Activated gamma-delta T cell (primary cell): ENCODE data around the gene SCAMP5.

Experiments
- DNase-seq: peaks from one replicate; lab custom pipeline; 2025; lab: John Stamatoyannopoulos, UW

The SCAMP5 gene

DNA sequence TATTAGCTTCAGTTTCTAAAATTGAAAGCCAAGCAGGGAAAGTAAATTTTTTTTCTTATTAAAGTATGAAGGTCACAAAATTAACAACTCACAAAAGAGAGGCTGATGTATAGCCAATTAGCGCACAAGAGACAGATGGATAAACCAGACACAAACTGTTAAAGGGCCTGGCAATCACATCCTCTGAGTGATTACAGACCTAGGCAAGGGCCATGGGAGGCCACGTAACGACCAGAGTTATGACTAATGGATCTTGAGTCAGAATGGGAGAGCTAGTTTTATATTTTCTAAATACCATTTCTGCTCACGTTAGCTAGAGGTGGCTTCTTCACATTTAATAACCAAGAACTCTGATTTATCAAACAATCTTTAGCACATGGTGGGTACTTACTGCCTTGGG is 17.8 kb upstream of the SCAMP5 start:
- no peak for DNase-seq

DNA sequence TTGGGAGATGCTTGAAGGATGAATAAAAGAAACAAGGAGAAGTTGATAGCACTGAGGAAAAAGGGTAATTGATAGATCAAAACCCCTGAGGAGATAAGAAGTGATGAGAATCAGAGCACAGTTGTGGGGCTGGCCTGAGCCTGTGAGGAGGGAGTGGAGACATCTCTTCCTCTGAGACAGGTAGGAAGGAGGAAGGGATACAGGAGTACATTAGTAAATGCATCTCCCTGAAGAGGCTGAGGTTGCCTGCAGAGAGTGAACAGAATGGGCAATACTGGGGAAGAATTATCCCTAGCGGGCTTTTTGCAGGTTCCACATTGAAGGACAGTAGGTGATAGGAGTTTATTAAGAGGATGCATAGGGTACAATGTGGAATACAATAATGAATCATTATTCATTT is 17.3 kb upstream of the SCAMP5 start:
- DNase-seq, result no peak

DNA sequence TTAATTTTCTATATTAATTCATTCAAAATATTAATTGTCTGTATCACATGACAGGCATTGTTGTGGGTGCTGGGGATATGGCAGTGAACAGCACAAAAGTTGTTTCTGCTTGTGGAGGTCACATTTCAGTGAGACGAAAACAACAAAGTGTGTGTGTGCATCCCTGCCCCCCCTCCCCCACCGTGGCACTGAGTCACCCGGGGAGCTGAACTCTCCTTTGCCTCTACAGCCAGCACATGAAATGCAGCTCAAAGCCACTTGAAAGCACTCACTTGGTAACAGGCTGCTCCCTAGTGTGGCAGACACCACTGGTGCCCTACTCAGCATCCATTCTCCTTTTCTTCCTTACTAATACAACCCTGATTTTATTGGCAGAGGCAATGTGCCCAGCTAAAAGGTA is 16.9 kb upstream of the SCAMP5 start:
- no peak for DNase-seq

DNA sequence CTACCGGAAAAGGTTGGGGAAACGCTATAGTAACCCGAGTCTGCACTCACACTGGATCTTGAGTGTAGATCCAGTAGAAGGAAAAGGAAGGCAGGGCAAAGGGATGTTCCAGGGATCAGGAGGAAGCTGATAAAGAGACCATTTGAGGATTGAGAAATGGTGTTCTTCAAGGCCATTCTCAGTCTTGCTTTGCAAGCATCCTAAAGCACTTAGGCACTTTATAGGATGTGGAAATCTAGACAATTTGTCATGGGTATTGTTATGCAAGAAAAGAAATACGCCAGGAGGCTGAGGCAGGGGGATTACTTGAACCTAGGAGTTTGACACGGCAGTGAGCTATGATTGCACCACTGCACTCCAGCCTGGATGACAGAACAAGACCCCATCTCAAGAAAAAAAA is 13.2 kb upstream of the SCAMP5 start:
- DNase-seq, result no peak

DNA sequence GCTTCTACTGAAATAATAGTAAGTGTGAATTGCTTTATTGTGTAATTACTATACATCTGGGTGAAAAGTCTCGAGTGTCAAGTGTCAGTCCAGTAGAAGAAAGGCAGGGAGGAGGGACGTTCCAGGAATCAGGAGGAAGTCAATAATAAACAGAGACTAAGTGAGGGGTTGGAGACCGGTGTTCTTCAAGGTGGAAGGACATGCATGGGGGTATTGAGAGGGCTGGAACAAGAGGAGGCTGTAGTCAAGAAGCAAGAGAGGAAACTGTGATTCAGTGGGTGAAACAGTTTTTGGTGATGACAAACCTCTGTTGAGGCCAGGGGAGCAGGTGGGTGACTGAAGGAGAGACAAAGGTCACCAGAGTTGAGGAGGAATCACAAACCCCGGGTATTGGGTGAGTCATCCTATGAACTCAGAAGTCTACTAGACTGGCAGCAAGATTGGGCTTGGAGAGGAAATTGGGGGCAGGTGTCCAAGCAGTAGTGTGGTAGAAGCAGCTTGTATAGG is 11.6 kb upstream of the SCAMP5 start:
- no peak for DNase-seq

DNA sequence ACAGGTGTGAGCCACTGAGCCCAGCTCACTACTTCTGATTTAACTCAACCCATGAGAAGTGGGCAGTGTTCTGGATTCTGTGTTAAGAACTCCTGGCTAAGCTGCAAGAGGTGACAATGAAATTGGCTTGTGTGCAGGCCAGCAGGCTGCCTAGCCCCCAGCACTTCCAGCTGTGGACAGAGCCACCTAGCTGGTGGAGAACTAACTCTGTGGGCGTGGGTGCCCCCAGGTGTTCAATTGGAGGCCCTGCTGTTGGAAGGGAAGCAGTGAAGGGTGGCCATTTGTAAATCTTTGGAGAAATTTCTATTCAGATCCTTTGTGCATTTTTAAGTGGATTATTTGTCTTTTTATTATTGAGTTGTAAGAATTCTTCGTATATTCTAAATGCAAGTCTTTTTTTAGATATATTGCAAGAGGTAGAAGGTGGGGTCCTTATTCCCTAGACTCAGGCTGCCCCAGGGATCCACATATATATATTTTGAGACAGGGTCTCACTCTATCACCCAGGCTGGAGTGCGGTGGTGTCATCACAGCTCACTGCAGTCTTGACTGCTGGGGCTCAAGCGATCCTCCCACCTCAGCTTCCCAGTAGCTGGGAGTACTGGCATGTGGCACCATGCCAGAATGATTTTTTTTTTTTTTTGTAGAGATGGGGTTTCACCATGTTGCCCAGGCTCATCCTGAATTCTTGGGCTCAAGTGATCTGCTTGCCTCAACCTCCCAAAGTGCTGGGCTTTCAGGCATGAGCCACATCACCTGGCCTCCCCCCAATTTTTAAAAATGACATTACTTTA is 7.2 kb upstream of the SCAMP5 start:
- no peak for DNase-seq

DNA sequence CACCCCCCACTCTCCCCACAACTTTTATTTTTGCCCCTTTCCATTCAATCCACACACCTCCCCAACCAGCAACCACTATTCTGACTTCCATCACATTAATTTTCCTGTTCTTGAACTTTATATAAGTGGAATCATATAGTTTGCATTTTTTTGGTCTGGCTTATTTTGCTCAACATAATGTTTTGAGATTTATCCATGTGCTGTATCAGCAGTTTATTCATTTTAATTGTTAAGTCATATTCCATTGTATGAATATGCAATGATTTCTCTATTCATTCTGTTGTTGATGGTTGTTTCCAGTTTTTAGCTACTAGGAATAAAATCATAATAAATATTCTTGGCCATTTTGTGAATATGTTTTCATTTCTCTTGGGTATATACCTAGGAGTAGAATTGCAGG is 5.8 kb upstream of the SCAMP5 start:
- no peak for DNase-seq

DNA sequence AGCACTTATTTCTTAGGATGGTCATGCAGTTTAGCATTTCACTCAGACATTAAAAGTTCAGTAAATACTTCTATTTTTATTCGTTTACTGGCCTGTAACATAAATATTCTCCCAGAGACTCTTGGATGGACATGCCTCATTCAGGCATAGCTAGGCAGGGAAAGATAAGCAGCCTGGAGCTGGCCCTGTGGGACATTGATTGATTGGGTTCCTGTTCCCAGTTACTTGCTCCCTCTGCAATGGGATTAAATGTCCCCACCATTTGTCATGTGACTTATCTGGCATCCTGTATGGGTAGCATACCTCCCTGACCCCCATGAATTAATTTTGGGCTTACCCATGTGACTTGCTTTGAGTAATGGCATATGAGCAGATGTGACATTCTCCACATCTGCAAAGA is 2.7 kb upstream of the SCAMP5 start:
- no peak for DNase-seq

DNA sequence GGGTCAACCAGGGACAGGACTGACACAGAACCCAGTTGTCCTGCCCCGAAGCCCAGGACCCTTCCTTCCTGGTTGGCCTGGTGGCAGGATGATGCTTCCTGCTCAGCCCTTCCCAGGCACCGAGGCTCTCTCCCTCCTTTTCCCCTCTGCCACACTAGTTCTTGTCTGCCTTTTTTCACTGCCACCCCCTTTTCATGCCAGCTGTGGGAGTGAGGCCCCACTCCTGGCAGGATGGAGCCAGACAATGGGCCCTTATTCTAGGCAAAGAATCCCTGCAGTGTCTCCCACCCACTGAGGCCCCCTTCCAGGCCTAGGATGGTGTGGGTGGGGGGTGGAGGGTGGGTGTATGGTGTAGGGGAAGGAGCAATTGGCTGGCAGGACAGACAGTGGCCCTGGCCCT is 1.1 kb upstream of the SCAMP5 start:
- DNase-seq, result no peak

DNA sequence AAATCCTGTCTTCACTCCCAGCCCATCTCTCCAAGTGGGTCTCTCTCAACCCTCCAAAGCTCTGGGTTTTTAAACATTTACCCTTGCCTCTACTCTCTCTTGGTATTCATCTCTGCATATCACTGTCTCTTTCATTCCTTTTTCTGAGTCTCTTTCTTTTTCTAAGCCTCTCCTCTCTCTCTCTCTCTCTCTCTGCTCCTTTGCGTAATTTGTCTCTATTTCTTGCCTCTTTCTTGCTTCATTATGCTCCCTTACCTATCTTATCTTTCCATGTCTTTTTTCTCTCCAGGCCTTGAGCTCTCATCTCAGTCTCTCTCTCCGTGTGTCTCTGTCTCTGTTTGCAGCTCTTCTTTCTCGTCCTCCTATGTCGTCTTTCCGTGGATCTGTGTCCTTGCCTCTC is 678 bp upstream of the SCAMP5 start:
- no peak for DNase-seq

DNA sequence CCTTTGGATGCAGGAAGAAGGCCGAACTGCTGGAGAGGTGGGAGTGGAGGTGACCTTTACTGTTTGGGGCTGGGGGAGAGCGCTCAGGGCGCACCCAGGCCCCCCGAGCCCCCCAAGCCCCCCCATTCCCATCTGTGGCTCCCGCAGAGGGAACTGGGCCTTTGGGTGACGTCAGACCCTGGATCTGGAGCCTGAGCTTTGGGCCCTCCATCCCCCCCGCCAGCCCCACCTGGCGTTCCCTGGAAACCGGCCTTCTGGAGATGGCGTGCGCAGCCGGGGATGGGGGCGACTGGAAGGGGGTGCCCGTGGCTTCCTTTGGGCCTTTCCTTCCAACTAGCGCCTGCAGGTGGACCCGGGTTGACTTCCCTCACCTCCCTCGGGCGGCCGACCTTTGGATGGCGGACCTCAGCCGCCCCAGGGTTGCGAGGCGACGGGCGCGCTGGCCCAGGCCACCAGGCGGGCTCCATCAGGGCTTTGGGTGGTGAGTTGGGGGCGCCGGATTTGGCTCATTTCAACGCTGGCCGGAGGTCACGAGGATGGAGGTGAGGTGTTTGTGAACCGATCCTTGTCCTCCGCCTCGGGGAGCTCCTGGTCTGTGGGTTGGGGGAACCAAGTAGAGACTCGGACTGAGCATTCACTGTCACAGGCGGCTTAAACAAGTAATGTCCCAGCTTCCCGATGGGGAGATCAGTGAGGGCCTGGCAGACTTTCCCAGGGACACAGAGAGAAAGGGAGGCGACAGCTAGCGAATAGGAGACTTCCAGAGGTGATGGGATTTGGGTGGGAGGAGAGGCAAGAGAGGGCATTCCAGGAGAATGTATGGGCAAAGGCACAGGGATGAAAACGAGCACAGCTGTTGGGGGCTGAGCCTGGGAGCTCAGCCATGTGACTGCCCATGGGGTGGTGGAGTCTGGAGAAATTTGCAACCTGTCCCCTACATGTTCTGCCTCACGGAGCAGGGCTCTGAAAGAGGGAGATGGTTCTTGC is 709 bp downstream of the SCAMP5 start:
- no peak for DNase-seq

DNA sequence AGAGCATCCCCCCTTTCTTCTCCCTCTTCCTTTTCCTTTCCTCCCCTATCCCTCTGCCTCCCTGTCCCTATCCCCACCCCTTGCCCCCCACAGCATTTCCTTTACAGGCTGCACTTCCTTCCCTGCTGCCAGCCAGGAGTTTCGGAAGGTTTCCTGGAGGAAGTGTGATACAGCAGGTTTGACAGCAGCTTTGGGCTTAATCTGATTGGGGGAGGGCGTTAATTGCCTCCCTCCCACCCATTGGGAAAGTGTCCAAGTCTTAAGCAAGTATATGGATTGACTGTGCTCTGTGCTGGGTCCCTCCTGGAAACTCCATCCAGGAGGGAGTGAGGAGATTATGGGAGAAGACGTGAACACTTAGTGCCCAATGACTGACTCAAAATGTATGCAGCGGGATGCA is 1.8 kb downstream of the SCAMP5 start:
- DNase-seq, result no peak

DNA sequence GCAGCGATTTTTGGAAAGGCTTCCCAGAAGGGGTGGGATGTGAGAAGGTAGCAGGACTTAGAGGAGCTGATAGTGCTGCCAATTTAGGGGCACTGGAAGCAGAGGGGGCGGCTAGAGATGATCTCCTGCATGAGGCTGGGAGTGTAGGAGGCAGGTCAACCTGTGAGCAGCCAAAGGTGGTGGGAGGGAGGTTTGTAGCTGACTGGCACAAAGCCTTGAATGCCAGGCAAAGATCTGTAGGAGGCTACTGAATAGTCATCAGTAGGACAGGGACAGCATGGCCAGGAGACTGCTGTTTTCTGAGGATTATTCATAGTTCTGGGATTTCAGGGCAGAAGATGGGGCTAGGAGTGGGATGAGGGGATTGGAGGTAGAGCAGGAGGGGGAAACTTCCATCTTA is 2.2 kb downstream of the SCAMP5 start:
- DNase-seq, result no peak

DNA sequence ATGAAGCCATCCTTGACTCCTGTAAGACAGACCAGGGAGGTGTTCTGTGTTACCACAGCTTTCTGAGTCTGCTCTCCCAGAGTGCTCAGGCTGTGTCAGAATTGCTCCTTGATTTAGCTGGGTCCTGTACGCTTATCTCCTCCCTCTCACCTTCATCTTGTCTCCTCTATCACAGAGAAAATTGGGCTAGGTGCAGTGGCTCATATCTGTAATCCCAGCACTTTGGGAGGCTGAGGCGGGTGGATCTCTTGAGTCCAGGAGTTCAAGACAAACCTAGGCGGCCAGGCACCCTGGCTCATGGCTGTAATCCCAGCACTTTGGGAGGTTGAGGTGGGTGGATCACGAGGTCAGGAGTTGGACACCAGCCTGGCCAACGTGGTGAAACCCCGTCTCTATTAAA is 5.9 kb downstream of the SCAMP5 start:
- no peak for DNase-seq

DNA sequence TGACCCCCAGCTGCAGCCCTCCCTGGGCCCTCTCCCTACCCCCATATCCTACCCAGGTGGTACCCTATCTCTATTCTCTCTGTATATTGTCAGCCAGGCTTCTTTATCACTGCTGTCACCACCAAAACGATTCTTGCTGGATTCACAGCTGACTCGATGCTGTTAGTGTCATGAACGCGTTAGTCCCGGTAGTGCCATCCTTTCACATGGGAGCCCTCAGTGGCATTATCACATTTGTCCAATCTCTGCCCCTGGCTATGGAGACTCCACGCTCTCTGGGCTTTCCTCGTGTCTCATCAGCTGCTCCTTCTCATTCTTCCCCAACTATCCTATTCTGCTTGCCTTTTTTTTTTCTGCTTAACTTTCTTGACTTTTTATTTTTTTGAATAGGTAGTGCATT is 7.0 kb downstream of the SCAMP5 start:
- no peak for DNase-seq

DNA sequence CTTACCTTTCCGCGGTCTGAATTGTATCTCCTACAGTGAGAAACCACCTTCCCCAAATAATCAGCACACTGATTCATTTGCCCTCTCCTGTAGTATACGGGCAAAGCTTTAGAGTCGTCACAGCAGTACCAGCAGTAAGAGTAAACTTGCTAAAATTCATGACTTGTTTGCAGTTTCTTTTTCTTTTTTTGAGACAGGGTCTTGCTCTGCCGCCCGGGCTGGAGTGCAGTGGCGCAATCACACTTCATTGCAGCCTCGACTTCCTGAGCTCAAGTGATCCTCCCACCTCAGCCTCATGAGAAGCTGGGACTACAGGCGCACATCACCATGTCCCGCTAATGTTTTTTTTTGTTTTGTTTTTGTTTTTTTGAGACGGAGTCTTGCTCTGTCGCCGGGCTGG is 11.9 kb downstream of the SCAMP5 start:
- DNase-seq, result no peak

DNA sequence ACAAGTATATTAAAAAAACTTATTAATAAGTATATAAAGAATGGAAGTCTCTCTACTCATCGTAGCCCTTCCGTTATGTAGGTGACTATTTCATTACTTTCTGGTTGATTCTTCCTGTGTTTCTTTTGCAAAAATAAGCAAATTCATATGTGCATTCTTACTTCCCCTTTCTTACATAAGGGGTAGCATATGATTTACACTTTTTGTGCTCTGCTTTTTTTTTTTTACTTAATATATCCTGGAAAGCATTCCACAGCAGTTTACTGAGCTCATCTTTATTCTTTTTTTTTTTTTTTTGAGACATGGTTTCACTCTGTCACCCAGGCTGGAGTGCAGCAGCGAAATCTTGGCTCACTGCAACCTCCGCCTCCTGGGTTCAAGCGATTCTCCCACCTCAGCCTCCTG is 12.9 kb downstream of the SCAMP5 start:
- DNase-seq, result no peak

DNA sequence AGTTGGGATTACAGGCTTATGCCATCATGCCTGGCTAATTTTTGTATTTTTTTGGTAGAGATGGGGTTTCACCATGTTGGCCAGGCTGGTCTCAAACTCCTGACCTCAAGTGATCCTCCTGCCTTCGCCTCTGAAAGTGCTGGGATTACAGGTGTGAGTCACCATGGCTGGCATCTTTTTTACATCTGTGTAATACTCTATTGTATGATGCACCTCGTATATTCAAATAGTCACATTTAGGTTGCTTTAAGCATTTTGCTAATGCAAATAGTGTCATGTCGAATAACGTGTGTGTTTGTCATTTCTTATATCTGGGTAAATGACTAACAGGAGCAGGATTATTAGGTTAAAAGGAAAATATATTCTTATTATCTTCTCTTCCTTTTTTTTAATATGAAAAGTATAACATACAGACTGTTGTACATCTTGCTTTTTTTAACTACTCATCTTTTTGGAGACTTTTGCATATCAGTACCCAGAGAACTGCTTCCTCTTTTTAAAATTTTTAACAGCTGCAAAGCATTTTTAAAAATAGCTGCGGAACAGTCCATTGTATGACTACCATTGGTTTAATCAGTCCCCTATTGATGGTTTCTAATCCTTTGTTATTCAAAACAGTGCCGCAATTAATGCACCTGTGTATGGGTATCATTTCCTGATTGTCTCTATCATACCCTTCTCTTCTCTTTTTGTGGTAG is 13.4 kb downstream of the SCAMP5 start:
- no peak for DNase-seq

DNA sequence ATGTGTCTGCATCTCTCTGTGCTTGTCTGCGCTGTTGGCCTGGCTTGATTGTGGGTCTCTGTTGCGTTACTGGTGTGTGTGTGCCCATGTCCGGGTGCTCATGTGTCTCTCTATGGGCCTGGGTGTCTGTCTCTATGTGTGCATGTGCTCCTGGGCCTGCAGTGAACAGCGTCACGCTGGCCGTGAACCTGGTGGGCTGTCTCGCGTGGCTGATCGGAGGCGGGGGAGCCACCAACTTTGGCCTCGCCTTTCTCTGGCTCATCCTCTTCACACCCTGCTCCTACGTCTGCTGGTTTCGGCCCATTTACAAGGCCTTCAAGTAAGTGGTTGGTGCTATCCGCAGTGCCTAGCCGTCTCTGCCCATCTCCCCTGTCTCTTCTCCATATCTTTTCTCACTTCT is 21.1 kb downstream of the SCAMP5 start:
- no peak for DNase-seq

DNA sequence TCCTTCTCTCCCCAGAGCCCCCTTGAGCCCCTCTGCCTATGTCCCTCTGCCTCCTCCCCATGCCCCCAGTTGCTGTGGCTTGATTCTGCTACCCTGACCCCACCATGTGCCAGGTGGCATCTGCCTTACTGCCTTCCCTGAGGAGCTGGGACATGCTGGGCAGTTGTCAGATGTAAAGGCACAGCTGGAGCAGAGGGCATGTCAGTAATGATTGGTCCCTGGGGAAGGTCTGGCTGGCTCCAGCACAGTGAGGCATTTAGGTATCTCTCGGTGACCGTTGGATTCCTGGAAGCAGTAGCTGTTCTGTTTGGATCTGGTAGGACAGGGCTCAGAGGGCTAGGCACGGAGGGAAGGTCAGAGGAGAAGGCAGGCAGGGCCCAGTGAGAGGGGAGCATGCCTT is 24.6 kb downstream of the SCAMP5 start:
- DNase-seq, result no peak

DNA sequence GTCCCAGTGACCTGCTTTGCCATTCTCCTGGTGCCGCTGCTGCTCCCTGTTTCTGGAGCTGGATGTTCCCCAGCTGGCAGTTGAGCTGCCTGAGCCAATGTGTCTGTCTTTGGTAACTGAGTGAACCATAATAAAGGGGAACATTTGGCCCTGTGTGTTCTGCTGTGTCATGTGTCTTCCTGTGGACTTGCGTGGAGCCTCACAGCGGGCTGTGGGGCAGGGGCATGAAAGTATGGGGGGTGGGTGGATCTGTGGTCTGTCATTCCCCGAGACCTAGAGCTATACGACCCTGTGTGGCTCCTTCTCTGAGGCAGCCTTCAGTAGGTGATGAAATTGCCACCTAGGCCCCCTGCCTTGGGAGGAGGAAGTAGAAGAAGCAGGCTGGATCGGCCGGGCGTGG is 26.0 kb downstream of the SCAMP5 start:
- DNase-seq, result no peak

DNA sequence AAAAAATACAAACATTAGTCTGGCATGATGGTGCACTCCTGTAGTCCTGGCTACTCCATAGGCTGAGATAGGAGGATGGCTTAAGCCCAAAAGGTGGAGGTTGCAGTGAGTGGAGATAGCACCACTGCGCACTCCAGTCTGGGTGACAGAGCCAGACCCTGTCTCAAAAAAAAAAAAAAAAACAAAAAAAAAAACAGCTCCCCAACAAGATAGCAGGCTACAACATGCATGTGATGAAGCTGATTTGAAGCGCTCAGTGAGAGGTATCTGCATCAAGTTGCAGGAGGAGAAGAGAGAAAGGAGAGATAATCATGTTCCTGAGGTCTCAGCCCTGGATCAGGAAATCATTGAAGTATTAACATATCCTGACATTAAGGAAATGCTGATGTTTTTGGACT is 27.4 kb downstream of the SCAMP5 start:
- no peak for DNase-seq
